Fibroblast of lung (primary cell): ENCODE results near the gene TJP3. TPM values are rescaled to one million over a fixed set of nuclear protein-coding genes. Genes with fewer than 3 reads are reported as not detected.

Experiments
- DNase-seq, 2 donors: peaks; one replicate each; pipeline versions ENCODE4 v3.0.0 to v3.0.0-alpha.2; 2010; ENCODE audit warnings: low read depth in 2 of 2
- H2AFZ ChIP-seq: 2 replicates; pipeline ENCODE4 v1.5.1; 2012; ENCODE audit warnings: low read length, control low read depth, inconsistent platforms
- H3K27ac ChIP-seq: 2 replicates; pipeline ENCODE4 v1.5.1; 2011; ENCODE audit warnings: low read length, control low read depth; ENCODE audit not compliant: insufficient read depth
- H3K27me3 ChIP-seq: 2 replicates; pipeline ENCODE4 v1.5.1; 2011; ENCODE audit warnings: mild to moderate bottlenecking, low read length; ENCODE audit not compliant: control insufficient read depth, insufficient read depth
- H3K36me3 ChIP-seq: 2 replicates; pipeline ENCODE4 v1.5.1; 2011; ENCODE audit warnings: low read length; ENCODE audit not compliant: control insufficient read depth, insufficient read depth
- H3K4me1 ChIP-seq: 2 replicates; pipeline ENCODE4 v1.5.1; 2011; ENCODE audit warnings: low read length; ENCODE audit not compliant: control insufficient read depth, insufficient read depth; ENCODE audit errors: extremely low read depth
- H3K4me2 ChIP-seq: 2 replicates; pipeline ENCODE4 v1.5.1; 2011; ENCODE audit warnings: low read length, control low read depth; ENCODE audit not compliant: insufficient read depth; ENCODE audit errors: extremely low read depth
- H3K4me3 ChIP-seq, 4 experiments: fragments of 200-600 bp in 1 of 4; sonication (generic) in 1 of 4; replicated peaks in 1 of 4; 2 replicates each; pipeline ENCODE4 v1.5.1; 2011 to 2016; ENCODE audit warnings: low read length in 4 of 4, low read depth in 3 of 4, mild to moderate bottlenecking in 3 of 4, control low read depth in 2 of 4, inconsistent platforms in 1 of 4, mixed read lengths in 1 of 4; ENCODE audit not compliant: insufficient read depth in 1 of 4; ENCODE audit errors: control extremely low read depth in 1 of 4
- H3K79me2 ChIP-seq: 2 replicates; pipeline ENCODE4 v1.5.1; 2012; ENCODE audit warnings: mild to moderate bottlenecking, low read length, inconsistent platforms; ENCODE audit not compliant: control insufficient read depth, insufficient read depth
- H3K9ac ChIP-seq: 2 replicates; pipeline ENCODE4 v1.5.1; 2011; ENCODE audit warnings: mild to moderate bottlenecking, low read length, control low read depth; ENCODE audit not compliant: insufficient read depth
- H3K9me3 ChIP-seq: 2 replicates; pipeline ENCODE4 v1.5.1; 2012; ENCODE audit warnings: low read depth, low read length; ENCODE audit not compliant: control insufficient read depth, insufficient read depth
- H4K20me1 ChIP-seq: 2 replicates; pipeline ENCODE4 v1.5.1; 2011; ENCODE audit warnings: low read length; ENCODE audit not compliant: control insufficient read depth, insufficient read depth; ENCODE audit errors: extremely low read depth
- CTCF ChIP-seq, 2 donors: IDR thresholded peaks in 1 of 2; conservative IDR thresholded peaks in 1 of 2; 1 replicate in 1 of 2; 2 replicates in 1 of 2; pipeline ENCODE4 v1.5.1; 2011 to 2012; ENCODE audit warnings: low read length in 2 of 2, control low read depth in 1 of 2, inconsistent platforms in 1 of 2, low read depth in 1 of 2, mild to moderate bottlenecking in 1 of 2
- EZH2 ChIP-seq: IDR thresholded peaks from 2 replicates; pipeline ENCODE4 v1.5.1; 2012; ENCODE audit warnings: low read length, control low read depth, mild to moderate bottlenecking; ENCODE audit errors: missing control alignments
- polyA plus RNA-seq, 2 donors: library from polyadenylated mRNA; depleted of rRNA in 1 of 2; stranded (reverse) in 1 of 2; unstranded in 1 of 2; fragments of >200 nt; gene quantifications; 2 replicates each; pipeline ENCODE4 v1.2.1, GENCODE V29; 2011 to 2012; ENCODE audit warnings: missing spikeins in 1 of 2
- total RNA-seq: library from RNA; depleted of rRNA; stranded (reverse); fragments of >200 nt; gene quantifications from 2 replicates; pipeline ENCODE4 v1.2.1, GENCODE V29; 2014

TJP3 gene
- total and polyA plus RNA-seq, 2 donors (not counting 1 experiment from before 2014, with no cell fraction given), result not detected

GRCh38 chr19:3771000-3771905 is 63.1 kb downstream of the TJP3 start:
- no peak for DNase-seq
- no peaks in the 10 kb centered on the region for H3K4me1 ChIP-seq
- peaks cover 3% of the 10 kb centered on the region for H3K36me3 ChIP-seq
- H3K9ac ChIP-seq, result no peak overlapping the region
- no peaks in the 10 kb centered on the region for H3K27me3 ChIP-seq
- H3K27ac ChIP-seq, result no peak overlapping the region
- no peak overlapping the region for H3K4me3 ChIP-seq
- no peak overlapping the region for H2AFZ ChIP-seq
- no peaks in the 10 kb centered on the region for H3K79me2 ChIP-seq
- no peak overlapping the region for H3K4me2 ChIP-seq
- no peaks in the 10 kb centered on the region for H3K9me3 ChIP-seq
- TF ChIP-seq CTCF (conservative IDR thresholded peaks at IDR 0.05 in 1 of 2, IDR thresholded peaks at IDR 0.05 in 1 of 2; ENCODE audit: low read depth in 1 of 2, low read length in 2 of 2) (no peak), EZH2 (no peak)
- H4K20me1 ChIP-seq, result no peaks in the 10 kb centered on the region

DNA sequence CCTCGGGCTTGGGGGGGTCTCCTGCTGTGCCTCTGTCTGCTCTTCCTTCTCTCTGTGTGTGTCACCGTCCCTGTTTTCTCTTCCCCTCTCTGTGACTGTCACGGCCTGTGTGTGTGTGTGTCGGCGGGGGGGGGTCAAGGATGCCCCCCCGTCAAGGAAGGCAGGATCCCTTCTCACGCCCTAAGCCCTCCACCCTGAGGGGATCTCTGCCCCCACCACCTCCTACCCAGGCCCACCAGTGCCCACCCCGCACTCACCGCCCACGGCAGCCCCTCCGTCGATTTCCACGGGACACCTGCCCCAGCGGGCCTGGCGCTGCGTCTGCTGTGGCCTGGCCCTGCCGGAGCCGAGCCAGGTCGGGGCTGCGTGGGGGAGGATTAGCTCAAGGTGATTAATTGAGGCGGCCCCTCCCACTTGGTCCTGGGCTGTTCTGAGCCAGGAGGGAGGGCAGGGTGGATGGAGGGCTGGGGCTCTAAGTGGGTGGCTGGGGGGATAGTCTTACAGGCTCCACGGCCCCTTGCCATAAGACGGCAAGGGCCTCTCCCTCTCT is 63.8 kb downstream of the TJP3 start, which contains the start of gene RAX2:
Gene RAX2, minus strand, starts transcription at position 323 of the 550 bp plus-strand sequence. CDS start 486 bp downstream, outside the sequence.
- Histone ChIP-seq H3K9ac (no peak within 1 kb of the TSS), H3K27me3 (no peaks in the 10 kb centered on the region), H2AFZ (no peak within 1 kb of the TSS), H3K27ac (no peak within 1 kb of the TSS), H3K4me1 (no peaks in the 10 kb centered on the region), H3K4me3 (no peak within 1 kb of the TSS), H3K9me3 (no peaks in the 10 kb centered on the region), H4K20me1 (no peaks in the 10 kb centered on the region), H3K79me2 (no peaks in the 10 kb centered on the region), H3K36me3 (peaks cover under 1% of the 10 kb centered on the region), H3K4me2 (no peak within 1 kb of the TSS)
- no peak for DNase-seq
- no peak for TF ChIP-seq CTCF (conservative IDR thresholded peaks at IDR 0.05 in 1 of 2, IDR thresholded peaks at IDR 0.05 in 1 of 2; ENCODE audit: low read depth in 1 of 2, low read length in 2 of 2)
- no peak for TF ChIP-seq EZH2

GRCh38 chr19:3773814-3774515 is 65.8 kb downstream of the TJP3 start:
- Histone ChIP-seq H3K4me2 (no peak overlapping the region), H4K20me1 (no peaks in the 10 kb centered on the region), H3K4me1 (no peaks in the 10 kb centered on the region), H3K27me3 (no peaks in the 10 kb centered on the region), H3K36me3 (no peaks in the 10 kb centered on the region), H3K9ac (no peak overlapping the region), H3K4me3 (no peak overlapping the region), H3K9me3 (no peaks in the 10 kb centered on the region), H3K79me2 (no peaks in the 10 kb centered on the region), H2AFZ (no peak overlapping the region), H3K27ac (no peak overlapping the region)
- DNase-seq, result no peak
- no peak for TF ChIP-seq EZH2
- no peak for TF ChIP-seq CTCF (conservative IDR thresholded peaks at IDR 0.05 in 1 of 2, IDR thresholded peaks at IDR 0.05 in 1 of 2; ENCODE audit: low read depth in 1 of 2, low read length in 2 of 2)
